Lower leg skin (tissue), 3 donors: ENCODE measurements around the gene FUT8.

ENCODE experiments used
- POLR2A ChIP-seq, 2 donors: fragments of 450-650 bp; IDR thresholded peaks; one replicate each; pipeline ENCODE4 v1.6.1; 2016 to 2017; ENCODE audit warnings: antibody characterized with exemption in 2 of 2, mild to moderate bottlenecking in 1 of 2, moderate library complexity in 1 of 2
- TF ChIP-seq, protein P1 (sequence below), 3 donors: fragments of 450-650 bp; IDR thresholded peaks; one replicate each; pipeline ENCODE4 v1.5.1; 2016; ENCODE audit warnings: antibody characterized with exemption in 3 of 3, mild to moderate bottlenecking in 3 of 3, moderate library complexity in 2 of 3

DNA sequence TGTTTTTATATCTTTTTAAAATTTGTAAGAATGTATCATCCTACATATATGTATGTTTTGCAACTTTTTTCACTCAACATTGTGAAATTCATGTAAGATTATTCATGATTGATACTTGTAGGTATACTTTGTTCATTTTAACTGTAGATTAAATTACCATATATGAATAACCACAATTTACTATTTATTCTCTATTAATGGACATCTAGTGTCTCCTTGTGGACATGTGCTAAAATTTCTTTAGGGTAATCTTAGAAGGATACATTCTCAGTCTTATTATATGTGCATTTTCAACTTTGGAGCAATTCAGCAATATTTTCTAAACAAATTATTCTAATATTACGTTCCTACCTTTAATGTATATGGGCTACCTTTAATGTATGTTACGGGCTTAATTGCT, 192.4 kb downstream of the FUT8 start:
- TF ChIP-seq, protein P1, sequence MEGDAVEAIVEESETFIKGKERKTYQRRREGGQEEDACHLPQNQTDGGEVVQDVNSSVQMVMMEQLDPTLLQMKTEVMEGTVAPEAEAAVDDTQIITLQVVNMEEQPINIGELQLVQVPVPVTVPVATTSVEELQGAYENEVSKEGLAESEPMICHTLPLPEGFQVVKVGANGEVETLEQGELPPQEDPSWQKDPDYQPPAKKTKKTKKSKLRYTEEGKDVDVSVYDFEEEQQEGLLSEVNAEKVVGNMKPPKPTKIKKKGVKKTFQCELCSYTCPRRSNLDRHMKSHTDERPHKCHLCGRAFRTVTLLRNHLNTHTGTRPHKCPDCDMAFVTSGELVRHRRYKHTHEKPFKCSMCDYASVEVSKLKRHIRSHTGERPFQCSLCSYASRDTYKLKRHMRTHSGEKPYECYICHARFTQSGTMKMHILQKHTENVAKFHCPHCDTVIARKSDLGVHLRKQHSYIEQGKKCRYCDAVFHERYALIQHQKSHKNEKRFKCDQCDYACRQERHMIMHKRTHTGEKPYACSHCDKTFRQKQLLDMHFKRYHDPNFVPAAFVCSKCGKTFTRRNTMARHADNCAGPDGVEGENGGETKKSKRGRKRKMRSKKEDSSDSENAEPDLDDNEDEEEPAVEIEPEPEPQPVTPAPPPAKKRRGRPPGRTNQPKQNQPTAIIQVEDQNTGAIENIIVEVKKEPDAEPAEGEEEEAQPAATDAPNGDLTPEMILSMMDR (IDR thresholded peaks at IDR 0.05): no peak
- TF ChIP-seq POLR2A (IDR thresholded peaks at IDR 0.05): no peak
